ENCODE measurements around the gene DAPK2.

GRCh38 chr15:64092075-64092820, 46.0 kb upstream of the DAPK2 start:
- no peak for TF ChIP-seq GABPA (IDR thresholded peaks at IDR 0.05; ENCODE audit: low read depth)
- no peak for TF ChIP-seq CTCF (IDR thresholded peaks at IDR 0.05; ENCODE audit: insufficient read depth, low read length)
- no peak for TF ChIP-seq POLR2AphosphoS5 (IDR thresholded peaks at IDR 0.05; ENCODE audit: low read depth)

Measured in HL-60 (cell line).